GM21786 (cell line): Measurements from ENCODE around the gene COL27A1.

Experiments used
- ATAC-seq: cut with Tn5 transposase; IDR thresholded peaks from one replicate; pipeline ENCODE4 v1.9.1; 2021; ENCODE audit not compliant: unreplicated experiment

The COL27A1 gene

GRCh38 chr9:114348261-114348905 is 193.0 kb downstream of the COL27A1 start:
- ATAC-seq = no peak

GRCh38 chr9:114348906-114349482 is 193.7 kb downstream of the COL27A1 start:
- peak; percentile 93 for ATAC-seq

GRCh38 chr9:114349713-114350480 is 194.6 kb downstream of the COL27A1 start:
- no peak for ATAC-seq

GRCh38 chr9:114350636-114351401 is 195.5 kb downstream of the COL27A1 start:
- ATAC-seq = no peak

- ATAC-seq = no peak
Measured at GRCh38 chr9:114351932-114352331, 196.6 kb downstream of the COL27A1 start.

GRCh38 chr9:114355821-114356220 is 200.5 kb downstream of the COL27A1 start:
- ATAC-seq = no peak

GRCh38 chr9:114356792-114357191 is 201.5 kb downstream of the COL27A1 start:
- no peak for ATAC-seq

GRCh38 chr9:114357360-114357759 is 202.0 kb downstream of the COL27A1 start:
- ATAC-seq = no peak

- ATAC-seq = no peak
Measured at GRCh38 chr9:114357911-114358328, 202.6 kb downstream of the COL27A1 start.

GRCh38 chr9:114359801-114360200 is 204.5 kb downstream of the COL27A1 start:
- ATAC-seq = no peak

GRCh38 chr9:114361542-114361941 is 206.2 kb downstream of the COL27A1 start:
- no peak for ATAC-seq
